Measurements from ENCODE around the gene DCP1A.

DNA sequence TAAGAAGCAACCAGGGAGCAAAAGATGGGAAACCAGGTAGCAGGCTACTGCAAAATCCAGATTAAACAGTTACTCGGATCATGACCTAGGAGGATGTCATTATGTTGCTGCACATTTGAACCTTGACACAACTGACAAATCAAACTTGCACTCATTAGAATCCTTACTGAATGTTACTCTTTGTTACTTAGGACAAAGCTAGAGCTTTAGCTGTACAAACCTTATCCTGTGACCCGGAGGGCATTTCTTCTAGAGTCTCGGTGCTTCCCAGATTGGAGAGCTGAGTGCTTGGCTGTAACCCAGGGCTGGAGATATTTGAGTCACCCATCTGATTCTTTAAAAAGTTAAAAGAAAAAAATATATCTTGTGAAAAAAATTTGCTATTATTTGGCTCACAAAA lies 43.4 kb downstream of the DCP1A start:
- TF ChIP-seq, protein P1, sequence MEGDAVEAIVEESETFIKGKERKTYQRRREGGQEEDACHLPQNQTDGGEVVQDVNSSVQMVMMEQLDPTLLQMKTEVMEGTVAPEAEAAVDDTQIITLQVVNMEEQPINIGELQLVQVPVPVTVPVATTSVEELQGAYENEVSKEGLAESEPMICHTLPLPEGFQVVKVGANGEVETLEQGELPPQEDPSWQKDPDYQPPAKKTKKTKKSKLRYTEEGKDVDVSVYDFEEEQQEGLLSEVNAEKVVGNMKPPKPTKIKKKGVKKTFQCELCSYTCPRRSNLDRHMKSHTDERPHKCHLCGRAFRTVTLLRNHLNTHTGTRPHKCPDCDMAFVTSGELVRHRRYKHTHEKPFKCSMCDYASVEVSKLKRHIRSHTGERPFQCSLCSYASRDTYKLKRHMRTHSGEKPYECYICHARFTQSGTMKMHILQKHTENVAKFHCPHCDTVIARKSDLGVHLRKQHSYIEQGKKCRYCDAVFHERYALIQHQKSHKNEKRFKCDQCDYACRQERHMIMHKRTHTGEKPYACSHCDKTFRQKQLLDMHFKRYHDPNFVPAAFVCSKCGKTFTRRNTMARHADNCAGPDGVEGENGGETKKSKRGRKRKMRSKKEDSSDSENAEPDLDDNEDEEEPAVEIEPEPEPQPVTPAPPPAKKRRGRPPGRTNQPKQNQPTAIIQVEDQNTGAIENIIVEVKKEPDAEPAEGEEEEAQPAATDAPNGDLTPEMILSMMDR (IDR thresholded peaks at IDR 0.05; ENCODE audit: insufficient read depth, low read length) = no peak
- TF ChIP-seq POLR2AphosphoS5 (IDR thresholded peaks at IDR 0.05; ENCODE audit: low read depth) (no peak), SPI1 (IDR thresholded peaks at IDR 0.05; ENCODE audit: borderline replicate concordance, low read depth) (no peak), GABPA (IDR thresholded peaks at IDR 0.05; ENCODE audit: low read depth) (no peak)
- TF ChIP-seq, protein P2, sequence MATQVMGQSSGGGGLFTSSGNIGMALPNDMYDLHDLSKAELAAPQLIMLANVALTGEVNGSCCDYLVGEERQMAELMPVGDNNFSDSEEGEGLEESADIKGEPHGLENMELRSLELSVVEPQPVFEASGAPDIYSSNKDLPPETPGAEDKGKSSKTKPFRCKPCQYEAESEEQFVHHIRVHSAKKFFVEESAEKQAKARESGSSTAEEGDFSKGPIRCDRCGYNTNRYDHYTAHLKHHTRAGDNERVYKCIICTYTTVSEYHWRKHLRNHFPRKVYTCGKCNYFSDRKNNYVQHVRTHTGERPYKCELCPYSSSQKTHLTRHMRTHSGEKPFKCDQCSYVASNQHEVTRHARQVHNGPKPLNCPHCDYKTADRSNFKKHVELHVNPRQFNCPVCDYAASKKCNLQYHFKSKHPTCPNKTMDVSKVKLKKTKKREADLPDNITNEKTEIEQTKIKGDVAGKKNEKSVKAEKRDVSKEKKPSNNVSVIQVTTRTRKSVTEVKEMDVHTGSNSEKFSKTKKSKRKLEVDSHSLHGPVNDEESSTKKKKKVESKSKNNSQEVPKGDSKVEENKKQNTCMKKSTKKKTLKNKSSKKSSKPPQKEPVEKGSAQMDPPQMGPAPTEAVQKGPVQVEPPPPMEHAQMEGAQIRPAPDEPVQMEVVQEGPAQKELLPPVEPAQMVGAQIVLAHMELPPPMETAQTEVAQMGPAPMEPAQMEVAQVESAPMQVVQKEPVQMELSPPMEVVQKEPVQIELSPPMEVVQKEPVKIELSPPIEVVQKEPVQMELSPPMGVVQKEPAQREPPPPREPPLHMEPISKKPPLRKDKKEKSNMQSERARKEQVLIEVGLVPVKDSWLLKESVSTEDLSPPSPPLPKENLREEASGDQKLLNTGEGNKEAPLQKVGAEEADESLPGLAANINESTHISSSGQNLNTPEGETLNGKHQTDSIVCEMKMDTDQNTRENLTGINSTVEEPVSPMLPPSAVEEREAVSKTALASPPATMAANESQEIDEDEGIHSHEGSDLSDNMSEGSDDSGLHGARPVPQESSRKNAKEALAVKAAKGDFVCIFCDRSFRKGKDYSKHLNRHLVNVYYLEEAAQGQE (IDR thresholded peaks at IDR 0.05; ENCODE audit: insufficient replicate concordance, low read depth) = no peak
